D341Med (cell line): ENCODE data around the gene RASSF3.
"Not testable (repeated sequence)": the region's sequence is repeated elsewhere in the genome, so short reads cannot be mapped to it uniquely, and the experiment has no call there.

ENCODE experiments used
- DNase-seq: peaks from one replicate; pipeline ENCODE4 v3.0.0; 2012; ENCODE audit warnings: low spot score

The RASSF3 gene

DNA sequence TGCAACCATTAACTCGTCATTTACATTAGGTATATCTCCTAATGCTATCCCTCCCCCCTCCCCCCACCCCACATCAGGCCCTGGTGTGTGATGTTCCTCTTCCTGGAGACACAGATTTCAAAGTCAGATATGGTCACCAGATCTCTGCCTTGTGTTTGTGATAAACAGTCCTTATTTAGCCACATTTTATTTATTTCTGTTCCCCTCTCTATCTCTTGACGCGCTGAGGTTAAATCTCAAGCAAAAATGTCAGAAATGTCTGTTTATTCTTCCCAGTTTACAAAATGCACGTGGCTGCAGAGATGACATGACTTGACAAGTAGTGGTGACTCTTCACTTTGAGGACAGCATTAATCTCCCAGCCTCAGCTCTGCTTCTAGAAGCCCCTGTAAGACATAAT lies 11.5 kb upstream of the RASSF3 start:
- DNase-seq: no peak

GRCh38 chr12:64600164-64600561 lies 10.1 kb upstream of the RASSF3 start:
- no peak for DNase-seq

- no peak for DNase-seq
Measured at GRCh38 chr12:64603183-64603841, 7.0 kb upstream of the RASSF3 start.

DNA sequence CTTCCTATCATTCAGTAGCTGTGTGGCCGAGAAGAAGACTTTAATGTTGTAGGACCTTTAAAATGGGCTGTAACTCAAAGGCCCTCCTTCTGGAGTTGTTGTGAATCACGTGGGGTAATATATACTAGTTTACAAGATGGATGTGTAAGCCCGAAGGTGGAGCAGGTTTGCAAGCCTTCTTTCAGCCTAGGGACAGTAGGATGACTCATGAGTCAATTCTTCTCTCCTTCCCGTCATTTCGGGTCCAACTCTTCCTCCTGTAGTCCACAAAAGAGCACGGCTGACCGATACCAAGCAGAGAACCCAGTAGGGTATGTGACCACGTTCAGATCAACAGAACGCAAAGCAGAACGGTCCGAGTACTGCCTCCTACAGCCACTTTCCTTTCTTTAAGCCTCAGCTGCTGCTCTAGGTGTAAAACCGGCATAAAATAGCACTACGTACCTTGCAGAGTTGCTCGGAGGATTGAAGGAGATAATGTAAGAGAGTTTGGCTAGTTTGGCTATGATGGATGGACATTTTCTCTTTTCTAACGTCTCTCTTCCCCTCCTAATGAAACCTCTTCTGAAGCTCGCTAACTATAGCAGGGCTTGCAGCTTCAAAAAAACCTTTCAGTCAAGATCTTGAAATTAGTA lies 1.3 kb upstream of the RASSF3 start:
- DNase-seq: no peak

- no peak for DNase-seq
Measured at GRCh38 chr12:64609536-64610078, 688 bp upstream of the RASSF3 start.

DNA sequence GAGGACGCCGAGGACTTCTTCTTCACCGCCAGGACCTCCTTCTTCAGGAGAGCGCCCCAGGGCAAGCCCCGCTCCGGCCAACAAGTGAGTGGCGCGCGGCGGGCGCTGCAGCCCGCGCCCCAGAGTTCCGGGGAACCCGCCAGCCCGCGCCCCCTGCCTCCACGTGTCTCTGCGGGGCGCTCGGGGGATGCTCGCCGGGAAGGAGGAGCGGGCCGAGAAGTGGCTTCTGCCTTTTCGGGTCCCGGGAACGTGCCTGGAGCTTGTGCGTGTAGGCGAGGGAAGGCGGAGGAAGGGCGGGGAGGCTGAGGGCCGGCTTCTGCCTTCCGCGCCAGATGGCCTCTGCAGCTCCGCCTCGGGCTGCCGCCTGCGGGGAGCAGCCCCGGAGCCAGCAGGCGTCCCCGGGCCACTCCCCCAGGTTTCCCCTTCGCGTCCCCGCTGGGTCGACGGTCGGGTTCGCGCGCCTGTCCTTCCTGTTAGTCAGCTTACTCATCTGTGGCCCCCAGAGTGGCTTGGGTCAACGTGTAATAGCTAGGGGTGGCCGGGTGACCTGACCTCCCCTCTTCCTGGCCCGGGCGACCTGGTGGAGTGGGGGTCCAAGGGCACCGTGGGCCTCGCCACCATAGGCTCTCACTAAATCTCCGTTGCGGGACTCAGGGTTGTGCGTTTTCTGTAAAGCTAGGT lies 505 bp downstream of the RASSF3 start:
- DNase-seq: peak; percentile 86

- peak; percentile 62 for DNase-seq
Measured at GRCh38 chr12:64611341-64612284, 1.3 kb downstream of the RASSF3 start.

DNA sequence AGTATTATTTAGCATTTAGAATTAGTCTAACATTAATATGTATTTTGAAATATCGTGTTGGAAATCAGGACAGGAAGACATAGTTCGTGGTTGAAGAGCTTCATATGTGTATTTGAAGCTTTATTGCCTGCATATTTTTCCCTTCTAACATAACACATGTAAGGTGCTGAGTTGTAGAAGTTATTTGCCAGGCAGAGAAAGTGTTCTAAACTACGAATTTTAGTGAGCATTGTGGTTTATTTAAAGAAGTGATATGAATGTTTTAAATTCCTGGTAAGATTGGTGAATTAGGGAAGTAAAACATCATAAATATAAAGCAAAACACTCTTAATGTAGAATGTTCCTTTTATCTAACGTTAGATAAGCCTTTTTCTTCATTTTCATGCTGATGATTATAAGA lies 2.5 kb downstream of the RASSF3 start:
- DNase-seq: no peak

DNA sequence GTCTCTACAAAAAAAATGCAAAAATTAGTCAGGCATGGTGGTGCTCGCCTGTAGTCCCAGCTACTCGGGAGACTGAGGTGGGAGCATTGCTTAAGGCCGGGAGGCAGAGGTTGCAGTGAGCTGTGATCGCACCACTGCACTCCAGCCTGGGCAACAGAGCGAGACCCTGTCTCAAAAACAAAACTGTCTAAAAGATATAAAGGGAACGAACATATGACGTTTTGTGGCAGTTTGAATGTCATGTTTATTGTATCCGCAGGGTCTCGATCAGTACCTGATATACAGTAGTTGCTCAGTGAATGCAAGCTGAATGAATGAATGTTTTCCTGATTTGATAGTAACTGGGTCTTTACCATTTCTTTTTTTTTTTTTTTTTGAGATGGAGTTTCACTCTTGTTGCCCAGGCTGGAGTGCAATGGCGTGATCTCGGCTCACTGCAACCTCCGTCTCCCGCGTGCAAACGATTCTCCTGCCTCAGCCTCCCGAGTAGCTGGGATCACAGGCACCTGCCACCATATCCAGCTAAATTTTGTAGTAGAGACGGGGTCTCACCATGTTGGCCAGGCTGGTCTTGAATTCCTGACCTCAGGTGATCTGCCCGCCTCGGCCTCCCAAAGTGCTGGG lies 3.6 kb downstream of the RASSF3 start:
- not testable (repeated sequence) for DNase-seq

- DNase-seq: no peak
Measured at GRCh38 chr12:64616201-64616600, 5.9 kb downstream of the RASSF3 start.

DNA sequence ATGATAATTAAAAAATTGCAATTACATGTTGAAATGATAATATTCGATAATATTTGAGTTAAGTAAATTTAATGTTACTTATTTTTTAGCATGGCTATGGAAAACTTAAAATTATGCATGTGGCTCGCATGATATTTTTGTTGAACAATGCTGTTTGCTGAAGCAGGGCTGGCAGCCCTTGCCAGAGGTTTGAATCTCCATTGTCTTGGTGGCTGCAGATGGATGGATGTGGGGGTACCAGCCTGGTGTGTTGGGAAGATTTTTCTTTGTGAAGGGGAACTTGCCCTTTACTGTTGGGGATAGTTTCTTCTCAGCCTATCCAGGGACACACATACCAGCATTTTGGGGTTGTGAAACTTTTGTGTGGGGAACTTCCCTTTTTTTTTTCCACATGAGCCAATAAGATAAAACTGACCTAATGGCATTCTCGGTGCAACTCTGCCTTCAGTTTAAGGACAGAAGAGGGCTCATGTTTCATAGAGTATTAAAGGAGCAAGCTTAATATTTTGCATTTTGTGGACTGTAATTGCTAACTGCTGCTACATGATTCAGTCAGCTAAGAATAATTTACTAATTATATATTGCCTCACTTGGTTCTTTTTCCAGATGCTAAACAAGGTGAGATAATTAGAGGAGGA lies 8.8 kb downstream of the RASSF3 start:
- DNase-seq: no peak

- no peak for DNase-seq
Measured at GRCh38 chr12:64621257-64621942, 11.1 kb downstream of the RASSF3 start.

DNA sequence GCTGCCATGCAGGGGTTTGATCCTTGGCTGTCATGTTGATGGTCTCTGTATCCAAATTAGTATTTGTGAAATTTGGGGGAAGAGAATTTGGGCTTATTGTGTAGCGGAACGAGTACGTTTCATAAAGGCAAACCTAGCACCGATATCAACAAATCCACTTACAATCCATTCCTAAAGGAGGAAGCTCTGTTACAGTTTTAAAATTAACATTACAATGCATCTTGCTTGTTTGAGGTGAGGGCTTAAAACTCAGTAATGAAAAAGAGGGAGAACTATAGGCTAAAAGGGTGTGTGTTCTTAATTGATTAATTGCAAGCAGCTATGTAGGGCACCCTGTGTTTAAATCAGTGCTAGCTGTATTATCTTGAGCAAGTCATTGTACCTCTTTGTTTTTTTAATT lies 13.7 kb downstream of the RASSF3 start:
- DNase-seq: no peak

GRCh38 chr12:64625243-64626077 lies 15.2 kb downstream of the RASSF3 start:
- no peak for DNase-seq

- not testable (repeated sequence) for DNase-seq
Measured at GRCh38 chr12:64626588-64626987, 16.3 kb downstream of the RASSF3 start.

GRCh38 chr12:64627771-64628170 lies 17.5 kb downstream of the RASSF3 start:
- no peak for DNase-seq

DNA sequence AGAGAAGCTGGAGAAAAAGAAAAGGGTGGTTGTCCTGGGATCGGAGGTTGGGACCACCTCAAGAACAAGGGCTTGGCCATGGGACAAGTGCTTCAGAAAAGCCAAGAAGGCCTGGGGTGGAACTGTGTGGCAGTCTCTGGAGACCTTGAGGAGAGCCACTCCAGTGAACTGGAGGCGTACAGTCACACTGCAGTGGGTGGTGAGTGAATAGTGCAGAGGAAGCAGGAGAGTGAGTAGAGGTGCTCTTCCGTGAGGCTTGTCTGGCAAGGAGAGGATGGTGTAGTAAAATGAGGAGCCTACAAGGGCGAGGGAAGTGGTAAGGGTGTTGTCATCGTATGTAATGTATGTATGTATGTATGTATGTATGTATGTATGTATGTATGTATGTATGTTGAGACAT lies 20.9 kb downstream of the RASSF3 start:
- DNase-seq: no peak

DNA sequence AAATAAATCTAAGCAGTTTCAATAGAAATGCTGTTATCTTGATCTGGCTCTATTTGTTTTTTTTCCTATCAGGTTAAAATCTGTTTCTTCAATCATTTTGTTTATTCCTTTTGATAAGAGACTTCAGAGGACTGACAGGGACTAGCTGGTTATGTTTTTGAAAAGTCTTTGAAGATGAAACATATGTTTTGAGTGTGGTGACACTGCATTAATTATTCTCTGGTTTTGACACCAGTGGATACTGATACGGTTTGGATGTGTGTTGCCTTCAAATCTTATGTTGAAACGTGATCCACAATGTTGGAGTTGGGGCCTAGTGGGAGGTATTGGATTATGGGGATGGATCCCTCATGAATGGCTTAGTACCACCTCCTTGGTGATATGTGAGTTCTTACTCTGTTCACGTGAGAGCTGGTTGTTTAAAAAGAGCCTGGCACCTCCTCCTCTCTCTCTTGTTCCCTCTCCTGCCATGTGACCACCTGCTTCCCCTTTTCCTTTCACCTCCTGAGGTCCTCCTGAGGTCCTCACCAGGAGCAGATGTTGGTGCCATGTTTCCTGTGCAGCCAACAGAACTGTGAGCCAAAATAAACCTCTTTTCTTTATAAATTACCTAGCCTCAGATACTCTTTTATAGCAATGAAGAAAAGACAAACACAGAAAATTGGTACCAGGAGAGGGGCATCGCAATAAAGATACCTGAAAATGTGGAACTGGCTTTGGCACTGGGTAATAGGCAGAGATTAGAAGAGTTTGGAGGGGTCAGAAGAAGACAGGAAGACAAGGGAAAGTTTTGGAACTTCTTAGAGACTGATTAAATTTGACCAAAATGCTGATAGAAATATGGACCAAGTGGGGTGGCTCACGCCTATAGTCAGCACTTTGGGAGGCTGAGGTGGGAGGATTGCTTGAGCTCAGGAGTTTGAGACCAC lies 23.0 kb downstream of the RASSF3 start:
- no peak for DNase-seq
